Tibial nerve (tissue), 4 donors: ENCODE data around the gene TEAD2. TPM values are rescaled to one million over a fixed set of nuclear protein-coding genes. Genes with fewer than 3 reads are reported as not detected.
"Not testable (repeated sequence)": the region's sequence is repeated elsewhere in the genome, so short reads cannot be mapped to it uniquely, and the experiment has no call there.

Experiments used
- DNase-seq, 2 donors: peaks; one replicate each; pipeline ENCODE4 v3.0.0-alpha.2; 2019; ENCODE audit warnings: low spot score in 2 of 2
- H3K27ac ChIP-seq, 4 donors: fragments of 200-600 bp; sonication (generic) in 3 of 4; one replicate each; pipeline ENCODE4 v1.5.1; 2017 to 2019; ENCODE audit warnings: mild to moderate bottlenecking in 1 of 4
- H3K27me3 ChIP-seq, 2 donors: fragments of 200-600 bp; sonication (generic) in 1 of 2; one replicate each; pipeline versions ENCODE4 v1.5.1 to v1.6.0; 2017 to 2019
- H3K36me3 ChIP-seq, 3 donors: fragments of 200-600 bp; sonication (generic); one replicate each; pipeline ENCODE4 v1.5.1; 2018 to 2019
- H3K4me1 ChIP-seq, 4 donors: fragments of 200-600 bp; sonication (generic) in 3 of 4; one replicate each; pipeline ENCODE4 v1.5.1; 2017 to 2019
- H3K4me3 ChIP-seq, 4 donors: fragments of 200-600 bp; sonication (generic) in 3 of 4; one replicate each; pipeline ENCODE4 v1.5.1; 2017 to 2019; ENCODE audit warnings: mild to moderate bottlenecking in 1 of 4, moderate library complexity in 1 of 4
- H3K9me3 ChIP-seq, 4 donors: fragments of 200-600 bp; sonication (generic) in 3 of 4; one replicate each; pipeline ENCODE4 v1.5.1; 2017 to 2019
- CTCF ChIP-seq, 5 experiments: fragments of 200-600 bp in 3 of 5; fragments of 450-650 bp in 2 of 5; sonication (generic) in 3 of 5; IDR thresholded peaks; one replicate each; pipeline ENCODE4 v1.5.1; 2016 to 2019; ENCODE audit warnings: antibody characterized with exemption in 5 of 5, mild to moderate bottlenecking in 3 of 5, moderate library complexity in 2 of 5
- EP300 ChIP-seq, 2 donors: sonication (generic); formaldehyde crosslinking; IDR thresholded peaks; one replicate each; pipeline ENCODE4 v1.6.1; 2017; ENCODE audit warnings: antibody characterized with exemption in 2 of 2, mild to moderate bottlenecking in 1 of 2
- POLR2A ChIP-seq, 2 donors: fragments of 450-650 bp; IDR thresholded peaks; one replicate each; pipeline ENCODE4 v1.6.1; 2017; ENCODE audit warnings: antibody characterized with exemption in 2 of 2, mild to moderate bottlenecking in 2 of 2, moderate library complexity in 2 of 2
- WGBS, 2 donors: methylation state at CpG; one replicate each; pipeline ENCODE4 v1.1.5; 2018; 5-methylcytosine and 5-hydroxymethylcytosine counted together
- total RNA-seq, 4 donors: library from RNA; depleted of rRNA; stranded (reverse); fragments of >200 nt; gene quantifications; one replicate each; pipeline ENCODE4 v1.1.0, GENCODE V29; 2016

TEAD2 gene
- total RNA-seq, 4 donors from 2014 or later, result 17.8 to 39.0 (median 21.4) TPM

- H3K9me3 ChIP-seq, result peaks cover 0 to 46% (median 17%) of the 10 kb centered on the region in 4 donors
- no peaks in the 10 kb centered on the region for H3K27me3 ChIP-seq
- TF ChIP-seq EP300 (IDR thresholded peaks at IDR 0.05) (no peak), POLR2A (IDR thresholded peaks at IDR 0.05) (no peak), CTCF (IDR thresholded peaks at IDR 0.05) (no peak)
- peaks cover 0 to 17% (median 2%) of the 10 kb centered on the region in 3 donors for H3K36me3 ChIP-seq
- H3K4me1 ChIP-seq, result no peaks in the 10 kb centered on the region
- no peak overlapping the region for H3K4me3 ChIP-seq
- no peak for DNase-seq
- H3K27ac ChIP-seq, result no peak overlapping the region
Observed at GRCh38 chr19:49318296-49318695, 43.9 kb downstream of the TEAD2 start.

GRCh38 chr19:49316284-49316683 lies 45.9 kb downstream of the TEAD2 start:
- no peak for DNase-seq
- H3K9me3 ChIP-seq, result peaks cover 0 to 29% (median 10%) of the 10 kb centered on the region in 4 donors
- H3K4me3 ChIP-seq, result no peak overlapping the region
- no peaks in the 10 kb centered on the region for H3K4me1 ChIP-seq
- no peak overlapping the region for H3K27ac ChIP-seq
- H3K36me3 ChIP-seq, result peaks cover 0 to 11% (median 2%) of the 10 kb centered on the region in 3 donors
- TF ChIP-seq CTCF (IDR thresholded peaks at IDR 0.05) (no peak), EP300 (IDR thresholded peaks at IDR 0.05) (no peak), POLR2A (IDR thresholded peaks at IDR 0.05) (no peak)
- no peaks in the 10 kb centered on the region for H3K27me3 ChIP-seq

GRCh38 chr19:49315111-49315510 lies 47.1 kb downstream of the TEAD2 start:
- peaks cover 0 to 15% (median 2%) of the 10 kb centered on the region in 3 donors for H3K36me3 ChIP-seq
- 43 to 68% methylated on average over 1 of the region's 1 CpG for WGBS, 2 donors
- TF ChIP-seq POLR2A (IDR thresholded peaks at IDR 0.05) (no peak), EP300 (IDR thresholded peaks at IDR 0.05) (no peak), CTCF (IDR thresholded peaks at IDR 0.05) (no peak)

GRCh38 chr19:49309087-49309486 lies 53.1 kb downstream of the TEAD2 start:
- WGBS, 2 donors, result 90 to 92% methylated on average over 6 of the region's 6 CpGs
- Histone ChIP-seq H3K27ac (no peak overlapping the region), H3K9me3 (no peaks in the 10 kb centered on the region), H3K4me3 (no peak overlapping the region), H3K36me3 (peaks cover 0 to 20% (median 0%) of the 10 kb centered on the region in 3 donors), H3K27me3 (no peaks in the 10 kb centered on the region), H3K4me1 (no peaks in the 10 kb centered on the region)
- no peak for DNase-seq
- TF ChIP-seq CTCF (IDR thresholded peaks at IDR 0.05) (no peak), EP300 (IDR thresholded peaks at IDR 0.05) (no peak), POLR2A (IDR thresholded peaks at IDR 0.05) (no peak)

More at GRCh38 chr19:49315111-49315510, 47.1 kb downstream of the TEAD2 start:
- Histone ChIP-seq H3K4me3 (no peak overlapping the region), H3K9me3 (peaks cover 0 to 18% (median 4%) of the 10 kb centered on the region in 4 donors), H3K27ac (no peak overlapping the region), H3K27me3 (no peaks in the 10 kb centered on the region), H3K4me1 (no peaks in the 10 kb centered on the region)
- no peak for DNase-seq

GRCh38 chr19:49306734-49307133 lies 55.5 kb downstream of the TEAD2 start:
- H3K4me3 ChIP-seq, H3K27ac ChIP-seq, H3K9me3 ChIP-seq, H3K4me1 ChIP-seq, H3K27me3 ChIP-seq, DNase-seq: not testable (repeated sequence)
- H3K36me3 ChIP-seq, result peaks cover 0 to 20% (median 0%) of the 10 kb centered on the region in 3 donors
- 68 to 85% methylated on average over 7 of the region's 7 CpGs for WGBS, 2 donors

GRCh38 chr19:49301866-49302252 lies 60.4 kb downstream of the TEAD2 start:
- no peak for TF ChIP-seq EP300 (IDR thresholded peaks at IDR 0.05)
- Histone ChIP-seq H3K9me3 (peaks cover 0 to 7% (median 0%) of the 10 kb centered on the region in 4 donors), H3K36me3 (no peaks in the 10 kb centered on the region), H3K4me1 (no peaks in the 10 kb centered on the region), H3K27me3 (no peaks in the 10 kb centered on the region), H3K4me3 (no peak overlapping the region), H3K27ac (no peak overlapping the region)
- WGBS, 2 donors, result 78 to 90% methylated on average over 5 of the region's 5 CpGs
- no peak for DNase-seq
